GM21367 (cell line): ENCODE results near the gene FBXO9.
A peak's percentile ranks its signal among the peaks of the same experiment; 100 is the strongest.

Source experiments
- ATAC-seq: cut with Tn5 transposase; IDR thresholded peaks from one replicate; pipeline ENCODE4 v1.9.1; 2021; ENCODE audit not compliant: unreplicated experiment

Gene FBXO9

DNA sequence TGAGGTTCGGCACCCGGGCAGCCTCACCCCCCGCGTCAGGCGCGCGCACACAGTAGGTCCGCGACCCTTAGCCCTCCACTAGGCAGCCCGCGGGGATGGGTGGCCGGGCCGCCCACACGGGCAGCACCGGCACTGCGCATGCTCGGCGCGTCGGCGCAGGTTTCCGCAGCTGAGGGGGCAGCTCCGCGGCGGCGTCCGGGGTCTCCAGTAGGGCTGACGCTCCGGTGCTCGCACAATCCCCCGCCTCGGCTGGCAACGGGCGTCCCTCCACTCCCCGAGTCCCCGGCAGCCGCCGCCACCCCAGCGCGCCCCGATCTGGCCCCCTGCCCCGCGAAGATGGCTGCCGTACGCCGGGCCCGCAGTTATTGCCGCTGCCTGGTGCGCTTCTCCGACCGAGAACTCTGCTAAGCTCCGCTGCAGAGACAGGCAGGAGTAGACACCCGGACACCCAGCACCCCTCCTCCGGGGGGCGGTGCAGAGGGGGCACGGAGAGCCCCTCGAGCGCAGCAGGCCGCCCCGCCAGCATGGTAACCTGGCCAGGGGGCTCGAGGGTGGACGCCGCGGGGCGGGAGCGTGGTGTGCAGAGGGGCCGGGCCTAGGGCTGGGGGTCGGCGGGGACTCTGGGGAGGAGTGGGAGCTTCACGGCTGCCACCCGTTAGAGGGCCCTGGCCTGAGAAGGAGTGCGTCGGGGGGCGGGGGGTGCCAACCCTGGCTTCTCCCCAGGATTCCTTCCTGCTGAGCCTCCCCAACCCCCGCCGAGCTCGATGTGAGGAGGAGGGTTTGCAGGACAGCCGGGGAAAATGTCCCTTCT is at the start of gene FBXO9:
Gene FBXO9, plus strand, starts transcription at position 139 of the 811 bp plus-strand sequence. Its CDS starts 386 bp downstream, at position 525.
- peak; percentile 30 for ATAC-seq

GRCh38 chr6:53015486-53015885 is 49.7 kb upstream of the FBXO9 start:
- ATAC-seq = no peak

GRCh38 chr6:53018446-53018845 is 46.8 kb upstream of the FBXO9 start:
- no peak for ATAC-seq

DNA sequence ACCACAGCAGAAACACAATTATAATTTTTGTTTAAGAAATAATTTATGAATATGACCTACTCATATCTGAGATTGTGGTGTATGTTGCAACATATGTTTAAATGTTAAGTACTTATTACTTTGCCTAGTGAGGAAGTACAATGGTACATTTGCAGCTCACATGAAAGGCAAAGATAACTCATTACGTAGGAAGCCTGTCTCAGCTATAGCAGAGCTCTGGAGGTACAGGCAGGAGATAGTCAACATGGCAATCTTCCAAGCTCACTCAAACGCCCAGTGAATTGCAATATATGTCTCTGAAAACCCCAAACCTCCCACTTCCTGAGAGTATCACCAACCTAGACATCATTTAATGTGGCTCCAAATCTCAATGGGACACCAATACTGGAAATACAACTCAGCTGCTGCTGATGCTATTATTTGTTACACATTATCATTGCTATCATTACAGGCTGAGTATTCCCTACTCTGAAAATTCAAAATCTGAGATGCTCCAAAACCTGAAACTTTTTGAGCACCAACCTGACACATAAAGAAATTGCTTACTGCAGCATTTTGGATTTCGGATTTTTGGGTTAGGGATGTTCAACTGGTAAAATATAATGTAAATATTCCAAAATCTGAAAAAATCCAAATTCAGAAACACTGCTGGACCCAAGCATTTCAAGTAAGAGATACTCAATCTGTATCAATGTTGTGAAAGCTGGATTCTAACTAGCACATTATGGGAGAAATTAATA is 45.0 kb upstream of the FBXO9 start:
- ATAC-seq = no peak

GRCh38 chr6:53023323-53023722 is 41.9 kb upstream of the FBXO9 start:
- ATAC-seq = no peak

GRCh38 chr6:53026526-53026925 is 38.7 kb upstream of the FBXO9 start:
- ATAC-seq = no peak

GRCh38 chr6:53027131-53027718 is 38.0 kb upstream of the FBXO9 start:
- no peak for ATAC-seq

- no peak for ATAC-seq
Observed at GRCh38 chr6:53028467-53028866, 36.7 kb upstream of the FBXO9 start.

GRCh38 chr6:53029257-53029656 is 35.9 kb upstream of the FBXO9 start:
- no peak for ATAC-seq

DNA sequence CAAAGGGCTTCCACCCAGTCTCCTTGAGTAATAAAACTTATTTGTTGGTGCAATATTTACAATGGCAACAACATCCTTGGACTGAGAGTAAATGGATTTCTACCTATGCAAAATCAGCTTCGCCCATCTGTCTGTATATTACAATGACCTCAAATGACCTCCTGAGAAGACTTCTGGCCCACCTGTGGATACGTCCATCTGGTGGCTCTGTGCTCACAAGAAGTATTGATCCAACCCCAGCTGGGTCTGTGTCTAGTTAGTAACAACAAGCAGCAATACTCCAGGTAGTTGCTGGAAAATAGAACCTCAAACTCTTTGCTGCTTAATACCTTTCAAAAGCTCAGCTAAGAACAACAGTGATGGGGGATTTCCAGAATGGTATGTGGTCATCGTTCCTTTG is 35.4 kb upstream of the FBXO9 start:
- ATAC-seq = no peak

DNA sequence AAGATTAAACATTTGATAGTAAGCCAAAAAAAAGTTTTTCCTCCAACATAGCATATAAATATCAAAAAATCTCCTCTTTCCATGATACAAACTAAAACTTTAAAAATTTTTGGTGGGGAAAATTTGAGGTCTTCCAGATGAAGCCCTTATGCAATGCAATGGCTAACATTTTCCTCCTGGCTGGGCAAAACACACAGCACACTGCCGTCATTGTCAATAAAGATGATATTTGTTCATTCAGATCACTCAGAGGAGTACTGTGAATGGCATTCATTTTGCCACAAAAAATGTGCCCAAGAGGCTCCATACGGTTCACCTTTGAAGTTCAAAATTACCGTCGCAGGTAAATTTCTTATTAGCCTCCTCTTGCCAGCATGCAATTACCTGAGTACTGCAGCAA is 33.9 kb upstream of the FBXO9 start:
- ATAC-seq = no peak

DNA sequence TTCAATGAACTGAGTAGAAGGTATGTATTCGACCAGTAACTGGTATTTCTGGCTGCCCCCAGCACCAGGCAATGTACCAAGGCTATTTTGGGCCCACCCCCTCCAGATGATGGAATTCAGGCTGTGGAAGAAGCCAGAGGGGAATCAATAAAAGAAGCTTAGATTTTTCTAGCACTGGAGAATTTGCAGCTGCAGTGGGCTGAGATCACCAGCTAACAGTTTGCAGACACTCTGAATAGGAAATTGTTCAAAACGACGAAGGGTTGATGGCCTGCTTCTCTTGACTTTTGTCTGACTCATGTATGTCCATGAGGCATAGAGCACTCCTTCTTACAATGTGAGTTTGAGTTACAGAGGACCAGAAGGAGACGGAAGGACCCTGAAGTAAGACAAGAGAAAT is 32.4 kb upstream of the FBXO9 start:
- no peak for ATAC-seq

DNA sequence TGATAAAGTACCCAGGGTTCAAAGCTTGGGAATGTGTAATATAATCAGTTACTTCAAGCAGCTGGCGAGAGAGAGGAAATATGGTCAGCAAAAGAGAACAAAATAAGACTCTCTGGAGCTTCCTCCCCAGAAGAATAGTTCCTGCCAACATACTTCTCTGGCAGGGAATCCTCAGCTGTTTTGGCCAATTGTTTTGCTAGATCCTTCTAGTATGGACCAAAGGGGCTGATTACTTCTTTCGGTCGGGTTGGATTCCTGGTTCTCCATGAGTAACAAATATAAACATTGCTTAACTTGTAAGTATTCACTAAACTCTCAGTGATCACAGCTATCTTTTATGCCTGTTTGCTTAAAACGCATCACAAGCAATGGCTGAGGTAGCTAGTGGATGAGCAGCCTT is 31.4 kb upstream of the FBXO9 start:
- ATAC-seq = no peak

GRCh38 chr6:53035549-53036213 is 29.5 kb upstream of the FBXO9 start:
- ATAC-seq = no peak

DNA sequence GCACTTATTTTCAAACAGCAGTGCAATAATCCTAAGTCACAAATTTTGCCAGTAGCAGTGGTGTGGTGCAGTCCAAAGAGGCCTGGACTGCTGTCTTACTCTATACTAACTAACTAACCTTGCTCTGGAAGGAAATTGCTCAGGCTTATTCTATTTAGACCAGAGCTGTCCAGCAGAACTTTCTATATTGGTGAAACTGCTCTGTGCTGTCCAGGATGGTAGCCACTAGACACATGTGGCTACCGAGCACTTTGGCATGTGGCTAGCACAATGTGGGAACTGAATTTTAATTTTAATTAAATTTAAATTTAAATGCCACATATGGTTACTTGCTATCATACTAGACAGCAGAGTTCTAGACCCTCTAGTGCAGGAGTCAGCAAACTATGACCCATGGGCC is 27.1 kb upstream of the FBXO9 start:
- ATAC-seq = no peak

DNA sequence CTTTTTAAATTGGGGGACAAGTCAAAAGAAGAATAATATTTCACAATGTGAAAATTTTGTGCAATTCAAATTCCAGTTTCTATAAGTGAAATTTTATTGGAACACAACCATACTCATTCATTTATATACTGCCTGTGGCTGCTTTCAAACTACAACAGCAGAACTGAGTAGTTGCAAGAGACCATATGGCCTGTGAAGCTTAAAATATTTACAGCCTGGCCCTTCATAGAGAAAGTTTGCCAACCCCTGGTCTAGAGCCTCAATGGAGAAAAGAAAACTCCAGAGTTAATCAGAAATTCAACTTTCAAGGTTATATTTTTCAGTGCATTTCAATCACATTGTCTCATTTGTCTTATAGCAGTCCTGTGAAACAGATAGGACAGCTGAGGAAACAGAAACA is 26.6 kb upstream of the FBXO9 start:
- no peak for ATAC-seq

DNA sequence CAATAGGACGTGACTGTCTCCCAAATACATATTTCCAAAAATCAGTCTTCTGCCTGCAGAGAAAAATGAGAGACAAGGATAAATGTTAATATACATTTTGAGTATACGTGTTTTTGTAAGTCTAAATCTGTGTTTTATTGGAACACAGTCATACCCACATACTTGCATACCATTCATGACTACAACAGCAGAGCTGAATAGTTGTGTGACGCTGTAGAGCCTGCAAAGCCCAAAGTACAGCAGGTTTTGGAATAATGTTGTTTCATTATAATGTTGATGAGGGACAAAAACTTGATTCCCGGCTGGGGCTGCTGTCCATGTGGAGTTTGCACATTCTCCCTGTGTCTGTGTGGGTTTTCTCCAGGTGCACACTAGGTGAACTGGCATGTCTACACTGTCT is 23.8 kb upstream of the FBXO9 start:
- no peak for ATAC-seq

GRCh38 chr6:53042112-53042511 is 23.1 kb upstream of the FBXO9 start:
- ATAC-seq = no peak

DNA sequence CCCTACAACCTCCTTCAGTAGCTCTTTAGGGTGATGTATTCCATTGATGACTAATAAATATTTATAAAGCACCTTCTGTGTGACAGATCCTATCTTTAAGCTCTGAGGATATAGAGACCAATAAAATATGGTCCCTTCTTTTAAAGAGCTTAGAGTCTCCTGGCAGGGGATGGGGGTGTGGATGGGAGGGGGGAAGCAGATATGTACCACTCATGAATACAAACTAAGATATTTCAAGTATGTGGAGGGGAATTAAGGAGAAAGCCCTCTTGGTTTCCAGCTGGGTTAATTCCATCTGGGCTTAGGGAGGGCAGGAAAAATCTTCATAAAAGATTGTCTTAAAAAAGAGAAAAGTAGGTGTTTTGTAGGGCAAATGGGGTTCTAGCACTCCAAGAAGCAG is 21.6 kb upstream of the FBXO9 start:
- no peak for ATAC-seq

DNA sequence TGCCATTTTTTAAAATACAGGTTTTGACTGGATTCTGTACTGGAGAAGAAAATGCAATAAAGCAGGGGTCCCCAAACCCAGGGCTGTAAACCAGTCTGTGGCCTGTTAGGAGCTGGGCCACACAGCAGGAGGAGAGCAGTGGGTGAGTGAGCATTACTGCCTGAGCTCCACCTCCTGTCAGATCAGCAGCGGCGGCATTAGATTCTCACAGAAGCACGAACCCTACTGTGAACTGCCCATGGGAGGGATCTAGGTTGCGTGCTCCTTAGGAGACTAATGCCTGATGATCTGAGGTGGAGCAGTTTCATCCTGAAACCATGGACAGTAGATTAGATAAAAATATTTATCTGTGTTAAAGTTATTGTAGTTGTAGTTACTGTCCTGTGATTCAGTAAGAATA is 21.1 kb upstream of the FBXO9 start:
- no peak for ATAC-seq

- ATAC-seq = no peak
Observed at GRCh38 chr6:53044572-53044971, 20.6 kb upstream of the FBXO9 start.
